ENCODE results near the gene ZBTB34. TPM values are rescaled to one million over a fixed set of nuclear protein-coding genes. Genes with fewer than 3 reads are reported as not detected.
A peak's percentile ranks its signal among the peaks of the same experiment; 100 is the strongest.
"Not testable (repeated sequence)": the region's sequence is repeated elsewhere in the genome, so short reads cannot be mapped to it uniquely, and the experiment has no call there.

Gene ZBTB34, protein sequence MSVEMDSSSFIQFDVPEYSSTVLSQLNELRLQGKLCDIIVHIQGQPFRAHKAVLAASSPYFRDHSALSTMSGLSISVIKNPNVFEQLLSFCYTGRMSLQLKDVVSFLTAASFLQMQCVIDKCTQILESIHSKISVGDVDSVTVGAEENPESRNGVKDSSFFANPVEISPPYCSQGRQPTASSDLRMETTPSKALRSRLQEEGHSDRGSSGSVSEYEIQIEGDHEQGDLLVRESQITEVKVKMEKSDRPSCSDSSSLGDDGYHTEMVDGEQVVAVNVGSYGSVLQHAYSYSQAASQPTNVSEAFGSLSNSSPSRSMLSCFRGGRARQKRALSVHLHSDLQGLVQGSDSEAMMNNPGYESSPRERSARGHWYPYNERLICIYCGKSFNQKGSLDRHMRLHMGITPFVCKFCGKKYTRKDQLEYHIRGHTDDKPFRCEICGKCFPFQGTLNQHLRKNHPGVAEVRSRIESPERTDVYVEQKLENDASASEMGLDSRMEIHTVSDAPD
- total RNA-seq = 10 to 100 TPM in 1 of 2 donors, 1 to 10 TPM in 1; 9.9 to 14.1 TPM
- 10 to 100 TPM; 22.1 to 25.3 (median 24.1) TPM for polyA plus RNA-seq (ENCODE audit: insufficient read length in 6 of 6)
- long read RNA-seq, donor 1, full-length matches to known transcripts = 62 of 62 reads
- long read RNA-seq, donor 1, partial matches to known transcripts = 0 of 62 reads
- long read RNA-seq, donor 1, other reads (novel, unspliced or antisense) = 0 of 62 reads
- long read RNA-seq, donor 2, full-length matches to known transcripts = 42 of 42 reads
- long read RNA-seq, donor 2, partial matches to known transcripts = 0 of 42 reads
- long read RNA-seq, donor 2, other reads (novel, unspliced or antisense) = 0 of 42 reads
- long read RNA-seq, donor 3, full-length matches to known transcripts = 19 of 19 reads
- long read RNA-seq, donor 3, partial matches to known transcripts = 0 of 19 reads
- long read RNA-seq, donor 3, other reads (novel, unspliced or antisense) = 0 of 19 reads
- long read RNA-seq, donor 4 = 0 reads
- long read RNA-seq, donor 5, full-length matches to known transcripts = 41 of 41 reads
- long read RNA-seq, donor 5, partial matches to known transcripts = 0 of 41 reads
- long read RNA-seq, donor 5, other reads (novel, unspliced or antisense) = 0 of 41 reads
- long read RNA-seq, donor 6, full-length matches to known transcripts = 18 of 18 reads
- long read RNA-seq, donor 6, partial matches to known transcripts = 0 of 18 reads
- long read RNA-seq, donor 6, other reads (novel, unspliced or antisense) = 0 of 18 reads
- long read RNA-seq, donor 7, full-length matches to known transcripts = 14 of 14 reads
- long read RNA-seq, donor 7, partial matches to known transcripts = 0 of 14 reads
- long read RNA-seq, donor 7, other reads (novel, unspliced or antisense) = 0 of 14 reads
- long read RNA-seq, donor 8, full-length matches to known transcripts = 28 of 28 reads
- long read RNA-seq, donor 8, partial matches to known transcripts = 0 of 28 reads
- long read RNA-seq, donor 8, other reads (novel, unspliced or antisense) = 0 of 28 reads
- long read RNA-seq, donor 9, full-length matches to known transcripts = 1 of 1 reads
- long read RNA-seq, donor 9, partial matches to known transcripts = 0 of 1 reads
- long read RNA-seq, donor 9, other reads (novel, unspliced or antisense) = 0 of 1 reads
- long read RNA-seq, donor 10 = 0 reads
- long read RNA-seq, donor 11, full-length matches to known transcripts = 25 of 25 reads
- long read RNA-seq, donor 11, partial matches to known transcripts = 0 of 25 reads
- long read RNA-seq, donor 11, other reads (novel, unspliced or antisense) = 0 of 25 reads
- long read RNA-seq, donor 12, full-length matches to known transcripts = 25 of 25 reads
- long read RNA-seq, donor 12, partial matches to known transcripts = 0 of 25 reads
- long read RNA-seq, donor 12, other reads (novel, unspliced or antisense) = 0 of 25 reads

DNA sequence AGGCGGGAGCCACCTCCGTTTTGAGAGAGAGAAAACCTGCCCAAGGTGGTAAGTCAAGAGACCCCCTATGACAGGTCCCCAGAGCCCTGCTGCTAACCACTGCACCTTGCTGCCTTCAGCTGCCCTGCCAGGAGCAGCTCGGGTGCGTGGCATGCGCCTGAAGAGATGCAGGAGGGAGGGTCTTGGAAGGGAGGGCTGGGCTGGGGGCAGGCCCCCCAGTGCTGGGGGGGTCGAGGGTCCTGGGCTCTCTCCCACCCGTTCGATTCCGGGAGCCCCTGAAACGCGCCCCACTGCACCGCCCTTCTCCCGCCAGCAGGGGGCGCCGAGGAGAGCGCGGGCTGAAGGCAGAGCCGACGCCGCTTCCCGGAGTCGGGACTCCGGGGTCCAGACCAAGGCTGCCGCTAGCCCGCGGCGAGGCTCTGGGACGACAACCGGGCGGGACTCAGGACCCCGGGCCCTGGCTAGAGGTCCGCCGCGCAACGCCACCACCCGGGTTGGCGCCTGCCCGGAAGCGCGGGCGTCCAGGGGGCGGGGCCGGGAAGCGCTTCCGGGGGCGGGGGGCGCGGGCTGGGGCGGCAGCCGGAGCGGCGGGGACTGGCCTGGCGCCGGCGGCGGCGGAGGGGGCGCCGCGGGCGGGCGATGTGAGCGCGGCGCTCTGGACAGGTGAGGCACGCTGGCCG, at the start of gene ZBTB34:
Gene ZBTB34 (plus strand): TSS at position 563 of the 680 bp plus-strand sequence. CDS start 18,761 bp downstream, outside the sequence.
- intact Hi-C loops (cut with DNase I) = no loop called here

DNA sequence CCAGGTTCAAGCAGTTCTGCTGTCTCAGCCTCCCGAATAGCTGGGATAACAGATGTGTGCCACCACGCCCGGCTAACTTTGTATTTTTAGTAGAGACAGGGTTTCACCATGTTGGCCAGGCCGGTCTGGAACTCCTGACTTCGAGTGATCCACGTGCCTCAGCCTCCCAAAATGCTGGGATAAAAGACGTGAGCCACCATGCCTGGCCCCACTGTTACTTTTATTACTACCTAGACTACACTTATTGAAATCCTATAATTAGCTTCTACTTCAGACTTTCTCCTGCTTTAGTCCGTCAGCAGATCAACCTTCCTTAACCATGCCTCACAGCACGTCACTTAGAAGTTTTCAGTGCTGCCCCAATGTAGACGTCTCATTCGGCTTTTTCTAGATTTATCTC, 47.4 kb upstream of the ZBTB34 start:
- H3K27me3 ChIP-seq = no peaks in the 10 kb centered on the region
- no peak for ATAC-seq

More for the DNA sequence above, at the start of gene ZBTB34:
- no peaks in the 10 kb centered on the region for H3K27me3 ChIP-seq
- DNase-seq (peak; percentile 65 to 94 (median 68)), ATAC-seq (peak; percentile 77)
- H3K36me3 ChIP-seq = peaks cover 0 to 14% of the 10 kb centered on the region in 2 donors
- peaks cover 25 to 43% of the 10 kb centered on the region in 2 donors for H3K4me1 ChIP-seq
- H3K27ac ChIP-seq = peak within 1 kb of the TSS; percentile 91 to 93
- no peaks in the 10 kb centered on the region for H3K9me3 ChIP-seq
- H3K4me3 ChIP-seq = peak within 1 kb of the TSS; percentile 94
- TF ChIP-seq, protein P1, sequence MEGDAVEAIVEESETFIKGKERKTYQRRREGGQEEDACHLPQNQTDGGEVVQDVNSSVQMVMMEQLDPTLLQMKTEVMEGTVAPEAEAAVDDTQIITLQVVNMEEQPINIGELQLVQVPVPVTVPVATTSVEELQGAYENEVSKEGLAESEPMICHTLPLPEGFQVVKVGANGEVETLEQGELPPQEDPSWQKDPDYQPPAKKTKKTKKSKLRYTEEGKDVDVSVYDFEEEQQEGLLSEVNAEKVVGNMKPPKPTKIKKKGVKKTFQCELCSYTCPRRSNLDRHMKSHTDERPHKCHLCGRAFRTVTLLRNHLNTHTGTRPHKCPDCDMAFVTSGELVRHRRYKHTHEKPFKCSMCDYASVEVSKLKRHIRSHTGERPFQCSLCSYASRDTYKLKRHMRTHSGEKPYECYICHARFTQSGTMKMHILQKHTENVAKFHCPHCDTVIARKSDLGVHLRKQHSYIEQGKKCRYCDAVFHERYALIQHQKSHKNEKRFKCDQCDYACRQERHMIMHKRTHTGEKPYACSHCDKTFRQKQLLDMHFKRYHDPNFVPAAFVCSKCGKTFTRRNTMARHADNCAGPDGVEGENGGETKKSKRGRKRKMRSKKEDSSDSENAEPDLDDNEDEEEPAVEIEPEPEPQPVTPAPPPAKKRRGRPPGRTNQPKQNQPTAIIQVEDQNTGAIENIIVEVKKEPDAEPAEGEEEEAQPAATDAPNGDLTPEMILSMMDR (IDR thresholded peaks at IDR 0.05) = peak; percentile 99 to 100

DNA sequence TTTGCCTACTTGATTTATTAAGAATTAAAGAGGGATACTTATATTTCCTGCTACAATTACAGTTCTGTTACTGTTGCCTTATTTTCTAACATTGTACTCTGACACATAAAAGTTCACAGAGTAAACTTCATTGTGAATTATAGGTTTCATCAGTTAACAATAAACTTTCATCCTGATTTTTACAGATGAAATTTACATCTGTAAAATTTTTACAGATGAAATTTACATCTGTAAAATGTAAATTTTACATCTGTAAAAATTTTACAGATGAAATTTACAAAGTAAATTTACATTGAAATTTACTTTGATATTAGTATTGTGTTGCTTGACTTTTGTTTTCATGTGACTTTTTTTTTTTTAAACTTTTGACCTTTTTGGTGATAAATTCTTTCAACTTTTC, 46.3 kb upstream of the ZBTB34 start:
- TF ChIP-seq, protein P1 (IDR thresholded peaks at IDR 0.05) = no peak
- intact Hi-C loops (cut with DNase I) = no loop called here
- H3K4me1 ChIP-seq = peaks cover 0 to 22% of the 10 kb centered on the region in 2 donors
- H3K4me3 ChIP-seq = no peak overlapping the region
- H3K9me3 ChIP-seq = peaks cover 0 to 24% of the 10 kb centered on the region in 2 donors
- ATAC-seq (no peak), DNase-seq (no peak)
- no peaks in the 10 kb centered on the region for H3K27me3 ChIP-seq
- H3K36me3 ChIP-seq = peaks cover 0 to 92% of the 10 kb centered on the region in 2 donors
- no peak overlapping the region for H3K27ac ChIP-seq

More for the DNA sequence above, 47.4 kb upstream of the ZBTB34 start:
- Histone ChIP-seq H3K4me1 (peaks cover 0 to 32% of the 10 kb centered on the region in 2 donors), H3K4me3 (no peak overlapping the region), H3K36me3 (peaks cover 0 to 85% of the 10 kb centered on the region in 2 donors), H3K27ac (no peak overlapping the region), H3K9me3 (peaks cover 0 to 14% of the 10 kb centered on the region in 2 donors)
- intact Hi-C loops (cut with DNase I) = no loop called here
- TF ChIP-seq, protein P1 (IDR thresholded peaks at IDR 0.05) = no peak
- DNase-seq = no peak

DNA sequence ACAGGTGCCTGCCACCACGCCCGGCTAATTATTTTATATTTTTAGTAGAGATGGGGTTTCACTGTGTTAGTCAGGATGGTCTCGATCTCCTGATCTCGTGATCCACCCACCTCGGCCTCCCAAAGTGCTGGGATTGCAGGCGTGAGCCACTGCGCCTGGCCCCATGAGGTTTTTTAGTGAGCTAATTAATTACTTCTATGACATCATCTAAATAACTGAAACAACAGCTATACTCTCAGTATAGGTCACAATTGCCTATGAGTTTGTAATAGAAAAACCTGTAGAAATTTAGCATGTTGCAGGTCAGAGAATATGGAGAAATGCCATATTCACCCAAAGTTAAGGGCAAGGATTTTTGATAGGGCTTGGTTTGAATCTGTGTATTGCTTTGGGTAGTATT, 42.8 kb upstream of the ZBTB34 start:
- H3K27ac ChIP-seq; H3K4me3 ChIP-seq; DNase-seq; H3K27me3 ChIP-seq; H3K4me1 ChIP-seq; ATAC-seq; intact Hi-C loops (cut with DNase I): not testable (repeated sequence)
- Histone ChIP-seq H3K9me3 (peaks cover 0 to 31% of the 10 kb centered on the region in 2 donors), H3K36me3 (peaks cover 0 to 73% of the 10 kb centered on the region in 2 donors)

Data from left lung (tissue), 14 donors.